Gastroesophageal sphincter (tissue), 4 donors: ENCODE results near the gene RBMS2. TPM values are rescaled to one million over a fixed set of nuclear protein-coding genes. Genes with fewer than 3 reads are reported as not detected.
A peak's percentile ranks its signal among the peaks of the same experiment; 100 is the strongest.

Source experiments
- ATAC-seq: fragments of 150-250 bp; one replicate; pipeline ENCODE4 v1.9.1; 2016; ENCODE audit warnings: mild to moderate bottlenecking, moderate library complexity
- H3K27ac ChIP-seq, 4 donors: fragments of 200-600 bp; sonication (generic) in 3 of 4; 1 replicate in 3 of 4; 2 replicates in 1 of 4; pipeline ENCODE4 v1.5.1; 2016 to 2019
- H3K27me3 ChIP-seq: fragments of 200-600 bp; sonication (generic); one replicate; pipeline ENCODE4 v1.5.1; 2019
- H3K36me3 ChIP-seq, 2 donors: fragments of 200-600 bp; sonication (generic); one replicate each; pipeline ENCODE4 v1.5.1; 2019; ENCODE audit warnings: control low read depth in 1 of 2
- H3K4me1 ChIP-seq, 3 donors: fragments of 200-600 bp; sonication (generic); 1 replicate in 2 of 3; 2 replicates in 1 of 3; pipeline ENCODE4 v1.5.1; 2016 to 2019; ENCODE audit warnings: control low read depth in 2 of 3
- H3K4me3 ChIP-seq, 2 donors: fragments of 200-600 bp; sonication (generic); one replicate each; pipeline ENCODE4 v1.5.1; 2019; ENCODE audit warnings: mild to moderate bottlenecking in 1 of 2, moderate library complexity in 1 of 2
- H3K9me3 ChIP-seq, 3 donors: fragments of 200-600 bp; sonication (generic); one replicate each; pipeline ENCODE4 v1.5.1; 2017 to 2019; ENCODE audit warnings: control low read depth in 2 of 3
- EP300 ChIP-seq: sonication (generic); formaldehyde crosslinking; IDR thresholded peaks from one replicate; pipeline ENCODE4 v1.6.1; 2017; ENCODE audit warnings: antibody characterized with exemption, mild to moderate bottlenecking
- POLR2A ChIP-seq, 2 donors: fragments of 450-650 bp; IDR thresholded peaks; one replicate each; pipeline ENCODE4 v1.6.1; 2017; ENCODE audit warnings: antibody characterized with exemption in 2 of 2, mild to moderate bottlenecking in 2 of 2, moderate library complexity in 1 of 2
- POLR2AphosphoS5 ChIP-seq: sonication (generic); formaldehyde crosslinking; IDR thresholded peaks from one replicate; pipeline ENCODE4 v1.6.1; 2017; ENCODE audit warnings: antibody characterized with exemption
- WGBS, 2 donors: methylation state at CpG; one replicate each; pipeline ENCODE4 v1.1.5; 2018; ENCODE audit warnings: low coverage in 1 of 2; 5-methylcytosine and 5-hydroxymethylcytosine counted together
- small RNA-seq, 4 donors: library from RNA; depleted of rRNA; stranded (forward); fragments of <200 nt; gene quantifications; one replicate each; pipeline ENCODE3, GENCODE V24; 2016
- total RNA-seq, 4 donors: library from RNA; depleted of rRNA; stranded (reverse); fragments of >200 nt; gene quantifications; one replicate each; pipeline ENCODE4 v1.1.0, GENCODE V29; 2016
- TF ChIP-seq, protein P1 (sequence below), 4 experiments: fragments of 200-600 bp in 2 of 4; fragments of 450-650 bp in 2 of 4; sonication (generic) in 1 of 4; IDR thresholded peaks; one replicate each; pipeline ENCODE4 v1.5.1; 2017 to 2019; ENCODE audit warnings: antibody characterized with exemption in 4 of 4, mild to moderate bottlenecking in 2 of 4, moderate library complexity in 2 of 4

The RBMS2 gene
- total RNA-seq, 4 donors from 2014 or later, result 25.4 to 50.2 (median 31.8) TPM

DNA sequence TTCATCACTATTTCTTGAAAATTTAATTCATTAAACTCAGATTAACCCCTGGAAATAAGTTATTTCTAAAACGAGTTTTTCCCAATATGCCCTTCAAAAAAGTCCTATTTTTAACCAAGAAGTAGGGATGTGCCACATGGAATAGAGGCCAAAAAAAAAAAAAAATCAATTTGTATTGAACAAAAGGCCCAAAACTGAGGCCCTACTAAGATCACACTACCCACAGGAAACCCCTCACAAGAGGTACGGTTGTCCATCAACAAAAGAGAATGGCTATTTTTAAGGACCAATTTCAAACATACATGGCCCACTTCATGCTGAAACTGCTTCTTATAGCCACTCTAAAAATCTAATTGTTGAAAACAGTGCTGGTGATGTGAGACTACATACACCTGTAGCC is 116.0 kb downstream of the RBMS2 start:
- no peaks in the 10 kb centered on the region for H3K27me3 ChIP-seq
- H3K36me3 ChIP-seq, result peaks cover 5 to 51% of the 10 kb centered on the region in 2 donors
- H3K4me1 ChIP-seq, result peaks cover 9 to 77% (median 18%) of the 10 kb centered on the region in 3 donors
- H3K4me3 ChIP-seq, result no peak overlapping the region
- 30 to 36% methylated on average over 2 of the region's 2 CpGs for WGBS, 2 donors
- no peak for ATAC-seq
- H3K9me3 ChIP-seq, result no peaks in the 10 kb centered on the region
- TF ChIP-seq POLR2AphosphoS5 (no peak), EP300 (no peak), POLR2A (IDR thresholded peaks at IDR 0.05) (no peak)
- TF ChIP-seq, protein P1, sequence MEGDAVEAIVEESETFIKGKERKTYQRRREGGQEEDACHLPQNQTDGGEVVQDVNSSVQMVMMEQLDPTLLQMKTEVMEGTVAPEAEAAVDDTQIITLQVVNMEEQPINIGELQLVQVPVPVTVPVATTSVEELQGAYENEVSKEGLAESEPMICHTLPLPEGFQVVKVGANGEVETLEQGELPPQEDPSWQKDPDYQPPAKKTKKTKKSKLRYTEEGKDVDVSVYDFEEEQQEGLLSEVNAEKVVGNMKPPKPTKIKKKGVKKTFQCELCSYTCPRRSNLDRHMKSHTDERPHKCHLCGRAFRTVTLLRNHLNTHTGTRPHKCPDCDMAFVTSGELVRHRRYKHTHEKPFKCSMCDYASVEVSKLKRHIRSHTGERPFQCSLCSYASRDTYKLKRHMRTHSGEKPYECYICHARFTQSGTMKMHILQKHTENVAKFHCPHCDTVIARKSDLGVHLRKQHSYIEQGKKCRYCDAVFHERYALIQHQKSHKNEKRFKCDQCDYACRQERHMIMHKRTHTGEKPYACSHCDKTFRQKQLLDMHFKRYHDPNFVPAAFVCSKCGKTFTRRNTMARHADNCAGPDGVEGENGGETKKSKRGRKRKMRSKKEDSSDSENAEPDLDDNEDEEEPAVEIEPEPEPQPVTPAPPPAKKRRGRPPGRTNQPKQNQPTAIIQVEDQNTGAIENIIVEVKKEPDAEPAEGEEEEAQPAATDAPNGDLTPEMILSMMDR (IDR thresholded peaks at IDR 0.05), result no peak
- H3K27ac ChIP-seq, result peak overlapping the region; percentile 90 to 98 (median 94)

DNA sequence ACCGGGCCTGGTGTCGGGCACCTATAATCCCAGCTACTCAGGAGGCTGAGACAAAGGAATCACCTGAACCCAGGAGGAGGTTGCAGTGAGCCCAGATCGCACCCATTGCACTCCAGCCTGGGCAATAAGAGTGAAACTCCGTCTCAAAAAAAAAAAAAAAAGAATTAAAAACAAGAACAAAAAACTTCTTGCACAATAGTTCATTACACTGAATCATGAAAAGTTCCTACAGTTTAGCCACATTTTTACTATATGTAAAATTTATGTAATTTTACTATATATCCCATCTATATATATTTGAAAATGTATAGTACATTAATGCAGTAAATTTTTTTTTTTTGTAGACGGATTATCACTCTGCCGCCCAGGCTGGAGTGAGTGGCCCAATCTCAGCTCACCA is 119.6 kb downstream of the RBMS2 start:
- no peak for TF ChIP-seq POLR2A (IDR thresholded peaks at IDR 0.05)
- TF ChIP-seq POLR2AphosphoS5, result no peak
- no peak for TF ChIP-seq EP300
- TF ChIP-seq, protein P1 (IDR thresholded peaks at IDR 0.05), result no peak
- peak overlapping the region in 1 of 4 donors; percentile 44 for H3K27ac ChIP-seq
- peaks cover 5 to 71% of the 10 kb centered on the region in 2 donors for H3K36me3 ChIP-seq
- peaks cover 4 to 74% (median 17%) of the 10 kb centered on the region in 3 donors for H3K4me1 ChIP-seq
- H3K4me3 ChIP-seq, result no peak overlapping the region
- H3K9me3 ChIP-seq, result no peaks in the 10 kb centered on the region
- 45 to 63% methylated on average over 2 to 5 of the region's 6 CpGs for WGBS, 2 donors
- H3K27me3 ChIP-seq, result no peaks in the 10 kb centered on the region
- ATAC-seq, result no peak

DNA sequence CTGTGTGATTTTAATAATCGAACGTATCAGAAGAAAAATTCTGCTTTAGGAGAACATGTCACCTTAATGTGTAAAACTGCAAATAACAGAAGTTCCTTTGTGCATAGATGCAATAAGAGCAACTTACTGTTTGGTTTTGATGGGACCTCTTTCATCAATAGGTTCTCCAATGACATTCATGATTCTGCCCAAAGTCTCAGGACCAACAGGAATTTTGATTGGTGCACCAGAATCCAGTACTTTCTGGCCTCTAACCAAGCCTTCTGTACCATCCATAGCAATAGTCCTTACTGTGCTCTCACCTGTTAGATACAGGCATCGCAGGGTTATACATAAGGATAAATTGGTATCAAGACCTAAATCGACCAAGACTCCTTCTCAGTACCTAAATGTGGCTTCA is 123.0 kb downstream of the RBMS2 start:
- Histone ChIP-seq H3K36me3 (peaks cover 5 to 50% of the 10 kb centered on the region in 2 donors), H3K4me1 (peaks cover 4 to 61% (median 13%) of the 10 kb centered on the region in 3 donors), H3K9me3 (no peaks in the 10 kb centered on the region), H3K27me3 (no peaks in the 10 kb centered on the region), H3K4me3 (peak overlapping the region; percentile 89 to 96), H3K27ac (peak overlapping the region; percentile 94 to 96 (median 96))
- TF ChIP-seq, protein P1 (IDR thresholded peaks at IDR 0.05), result no peak
- TF ChIP-seq EP300 (no peak), POLR2AphosphoS5 (no peak), POLR2A (IDR thresholded peaks at IDR 0.05) (no peak)
- no peak for ATAC-seq
- WGBS, 2 donors, result 38 to 50% methylated on average over 3 to 4 of the region's 4 CpGs

DNA sequence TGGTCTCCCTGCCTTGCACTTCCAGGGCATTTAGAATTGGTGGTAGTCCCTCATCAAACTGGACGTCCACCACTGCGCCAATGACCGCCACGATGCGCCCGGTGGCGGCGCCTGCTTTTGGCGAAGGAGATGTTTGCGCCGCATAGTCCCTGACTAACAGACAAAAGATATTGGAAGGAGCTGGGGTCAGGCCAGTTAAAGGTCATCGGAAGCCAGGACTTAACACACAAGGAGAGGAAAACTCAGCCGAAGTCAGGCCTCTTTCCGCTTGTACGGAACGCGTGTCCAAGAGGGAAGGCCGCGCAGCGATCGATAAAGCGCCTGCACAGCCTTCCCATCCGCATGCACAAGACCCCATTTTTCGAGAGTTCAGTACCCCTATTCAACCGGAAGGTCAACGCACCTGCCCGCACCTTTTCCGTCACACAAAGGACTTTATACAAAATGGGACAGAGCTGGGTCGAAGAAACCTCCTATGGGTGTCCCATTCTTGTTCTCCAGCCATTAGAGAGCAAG is 123.6 kb downstream of the RBMS2 start:
- Histone ChIP-seq H3K4me1 (peaks cover 4 to 55% (median 13%) of the 10 kb centered on the region in 3 donors), H3K27ac (peak overlapping the region; percentile 94 to 96 (median 96)), H3K4me3 (peak overlapping the region; percentile 89 to 96), H3K27me3 (no peaks in the 10 kb centered on the region), H3K9me3 (no peaks in the 10 kb centered on the region), H3K36me3 (peaks cover 5 to 44% of the 10 kb centered on the region in 2 donors)
- no peak for ATAC-seq
- WGBS, 2 donors, result 0% methylated on average over 2 to 25 of the region's 29 CpGs
- TF ChIP-seq EP300, result no peak
- TF ChIP-seq, protein P1 (IDR thresholded peaks at IDR 0.05), result peak in 2 of 4 experiments; percentile 2 to 7

Small RNA genes lying within 50 kb of the gene (small RNA-seq; reads per million reads assigned to genes)
- gene RNU6-343P (0 reads per million in 4 donors), gene SNORD59A (66,916 to 127,145 (median 108,167) reads per million in 4 donors)

Other genes with a start within 250 kb of the RBMS2 start
- gene CS, start 221.5 kb upstream of the RBMS2 start, total RNA-seq, result 100 to 1,000 TPM; 102 to 174 (median 103) TPM
- 10 to 100 TPM; 55.7 to 82.0 (median 65.2) TPM for gene CNPY2, start 205.8 kb upstream of the RBMS2 start, total RNA-seq
- gene PAN2, start 187.8 kb upstream of the RBMS2 start, total RNA-seq, result 10 to 100 TPM; 12.6 to 73.6 (median 30.3) TPM
- not detected for gene IL23A, start 182.9 kb upstream of the RBMS2 start, total RNA-seq
- gene STAT2, start 161.7 kb upstream of the RBMS2 start, total RNA-seq, result 10 to 100 TPM; 55.4 to 94.6 (median 82.7) TPM
- not detected for gene APOF, start 159.0 kb upstream of the RBMS2 start, total RNA-seq
- gene TIMELESS, start 72.4 kb upstream of the RBMS2 start, total RNA-seq, result 1 to 10 TPM; 2.6 to 3.1 (median 3.0) TPM
- not detected for gene MIP, start 67.2 kb upstream of the RBMS2 start, total RNA-seq
- 1 to 10 TPM; 1.1 to 3.7 (median 2.3) TPM for gene SPRYD4, start 53.2 kb upstream of the RBMS2 start, total RNA-seq
- gene GLS2, start 33.7 kb upstream of the RBMS2 start, total RNA-seq, result 1 to 10 TPM; 1.1 to 4.1 (median 1.6) TPM
- gene BAZ2A, start 108.5 kb downstream of the RBMS2 start, total RNA-seq, result 10 to 100 TPM; 32.1 to 73.2 (median 54.6) TPM
- 100 to 1,000 TPM; 315 to 472 (median 432) TPM for gene ATP5F1B, start 124.2 kb downstream of the RBMS2 start, total RNA-seq
- gene PTGES3, start 166.5 kb downstream of the RBMS2 start, total RNA-seq, result 100 to 1,000 TPM in 2 of 4 donors, 10 to 100 TPM in 2; 73.5 to 115 (median 104) TPM
- 1,000 to 10,000 TPM; 1,080 to 1,809 (median 1,519) TPM for gene NACA, start 203.5 kb downstream of the RBMS2 start, total RNA-seq
- gene PRIM1, start 230.5 kb downstream of the RBMS2 start, total RNA-seq, result 10 to 100 TPM in 1 of 4 donors, 1 to 10 TPM in 3; 2.6 to 13.0 (median 5.1) TPM
- 1 to 10 TPM in 3 of 4 donors, not detected in 1; 2.6 to 6.6 (median 5.2) TPM for gene HSD17B6, start 241.5 kb downstream of the RBMS2 start, total RNA-seq